GM18499 (cell line): ENCODE results near the gene WNT2.
"Not testable (repeated sequence)": the region's sequence is repeated elsewhere in the genome, so short reads cannot be mapped to it uniquely, and the experiment has no call there.

ENCODE experiments used
- ATAC-seq: cut with Tn5 transposase; IDR thresholded peaks from one replicate; pipeline ENCODE4 v1.9.1; 2021; ENCODE audit warnings: moderate number of reproducible peaks; ENCODE audit not compliant: insufficient read depth, unreplicated experiment

WNT2 gene

DNA sequence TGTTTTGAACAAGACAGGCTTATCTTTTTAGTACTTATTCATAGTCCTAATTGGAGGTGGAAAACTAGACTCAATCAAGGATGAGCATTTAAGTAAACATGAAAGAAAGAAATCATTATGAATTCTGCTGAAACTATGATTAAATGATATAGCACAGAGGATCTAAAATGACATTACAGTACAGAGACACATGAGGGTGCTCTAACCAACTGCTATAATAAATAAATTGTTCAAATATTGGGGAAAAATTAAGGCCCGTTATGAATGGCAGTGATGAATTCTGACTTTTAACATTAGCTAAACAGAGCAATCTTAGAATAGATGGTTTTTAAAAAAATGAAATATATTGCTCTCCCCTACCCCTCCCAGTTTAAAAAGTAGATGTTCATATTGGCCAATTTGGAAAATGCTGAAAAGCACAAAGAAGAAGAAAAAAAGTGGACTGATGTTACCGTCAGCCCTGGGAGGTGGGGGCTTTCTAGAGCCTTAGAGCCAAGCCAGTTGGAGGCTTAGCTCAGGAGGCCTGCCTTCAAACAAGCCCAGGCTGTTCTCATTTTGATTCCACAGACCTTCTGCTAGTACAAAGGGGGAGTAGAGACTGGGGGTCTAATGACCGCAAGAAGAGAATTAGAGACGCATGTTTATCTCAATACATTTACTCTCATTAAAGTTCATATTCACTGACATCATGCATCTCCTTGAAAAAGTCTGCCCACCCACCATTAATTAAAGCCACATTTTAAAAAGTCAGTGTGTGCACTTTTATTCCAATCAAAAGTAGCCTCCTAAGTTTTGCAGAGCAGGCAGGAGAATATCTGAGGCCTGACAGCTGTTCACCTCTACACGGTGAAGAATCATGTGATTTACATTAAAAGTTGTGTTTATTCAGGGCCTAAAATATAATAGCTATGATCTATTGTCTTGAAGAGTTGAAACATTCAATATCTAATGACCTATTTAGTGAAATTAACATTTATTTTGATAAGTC lies 10.0 kb downstream of the WNT2 start:
- no peak for ATAC-seq

DNA sequence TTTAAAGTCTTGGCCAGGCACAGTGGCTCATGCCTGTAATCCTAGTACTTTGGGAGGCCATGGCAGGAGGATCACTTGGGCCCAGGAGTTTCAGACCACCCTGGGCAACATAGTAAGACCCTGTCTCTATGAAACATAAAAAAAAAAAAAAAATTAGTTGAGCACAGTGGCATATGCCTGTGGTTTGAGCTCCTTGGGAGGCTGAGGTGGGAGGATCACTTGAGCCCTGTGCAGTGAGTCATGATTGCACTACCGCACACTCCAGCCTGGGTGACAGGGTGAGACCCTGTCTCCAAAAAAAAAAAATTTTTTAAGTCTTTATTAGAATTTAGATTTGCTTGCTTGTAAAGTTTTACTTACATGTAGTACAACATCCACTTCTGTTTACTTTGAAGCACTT lies 14.0 kb downstream of the WNT2 start:
- ATAC-seq, result no peak

DNA sequence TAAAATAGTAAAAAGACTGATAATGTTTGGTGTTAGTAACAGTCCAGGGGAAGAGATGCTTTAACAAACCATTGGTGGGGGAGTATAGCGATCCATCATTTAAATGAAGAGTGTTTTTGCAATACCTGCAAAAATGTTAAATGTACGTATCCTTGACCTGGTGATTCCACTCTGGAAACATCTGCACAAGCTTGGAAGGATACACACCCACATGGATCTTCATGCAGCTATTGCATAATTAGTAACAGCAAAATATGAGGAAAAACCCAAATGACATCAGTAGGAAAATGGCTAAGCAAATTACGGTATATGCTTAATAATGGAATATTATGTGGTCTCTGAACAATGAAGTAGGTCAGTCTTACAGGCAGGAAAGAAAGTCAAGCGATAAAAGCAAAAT lies 20.5 kb downstream of the WNT2 start:
- ATAC-seq, result no peak

DNA sequence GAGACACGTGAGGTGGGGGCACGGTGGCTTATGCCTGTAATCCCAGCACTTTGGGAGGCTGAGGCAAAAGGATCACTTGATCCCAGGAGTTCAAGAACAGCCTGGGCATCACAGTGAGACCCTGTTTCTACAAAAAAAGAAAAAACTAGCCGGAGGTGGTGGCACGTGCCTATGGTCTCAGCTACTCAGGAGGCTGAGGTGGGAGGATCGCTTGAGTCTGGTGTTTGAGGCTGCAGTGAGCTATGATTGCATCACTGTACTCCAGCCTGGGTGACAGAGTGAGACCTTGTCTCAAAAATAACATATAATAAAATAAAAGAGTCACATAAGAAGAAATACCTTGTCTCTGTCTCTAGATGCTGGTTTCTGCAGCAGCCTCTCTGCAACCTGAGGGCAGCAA lies 22.4 kb downstream of the WNT2 start:
- not testable (repeated sequence) for ATAC-seq

DNA sequence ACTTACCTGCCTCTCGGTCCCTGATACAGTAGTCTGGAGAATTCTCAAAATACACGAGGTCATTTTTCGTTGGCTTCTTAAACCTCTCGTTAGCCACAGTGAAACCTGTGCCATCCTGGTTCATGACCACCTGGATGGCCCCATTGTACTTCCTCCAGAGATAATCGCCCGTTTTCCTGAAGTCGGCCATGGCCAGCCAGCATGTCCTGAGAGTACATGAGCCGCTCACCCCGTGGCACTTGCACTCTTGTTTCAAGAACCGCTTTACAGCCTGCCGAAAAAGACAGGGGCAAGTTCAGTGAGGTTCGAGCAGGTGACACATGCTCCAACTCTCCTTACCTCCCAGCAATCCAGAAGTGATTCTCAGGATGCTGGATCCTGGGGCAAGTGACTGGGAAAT lies 25.3 kb downstream of the WNT2 start:
- no peak for ATAC-seq

DNA sequence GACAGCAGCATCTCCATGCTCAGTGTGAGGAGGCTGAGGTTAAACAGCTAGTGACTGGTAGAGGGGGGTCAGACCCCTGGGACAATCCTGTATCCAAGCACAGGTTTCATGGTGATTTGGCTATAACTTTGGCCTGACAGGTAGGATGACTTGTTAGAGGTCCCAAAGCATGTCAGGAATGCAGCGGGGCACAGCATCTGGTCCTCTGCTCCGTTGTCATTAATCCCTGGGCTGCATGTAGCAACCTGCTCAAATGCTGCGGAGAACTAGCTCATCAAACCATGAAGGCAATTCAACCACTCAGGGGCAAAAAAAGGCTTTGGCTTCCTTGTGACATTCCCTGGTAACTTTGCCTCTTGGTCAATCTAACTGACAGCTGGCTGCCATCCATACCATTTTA lies 26.8 kb downstream of the WNT2 start:
- no peak for ATAC-seq

DNA sequence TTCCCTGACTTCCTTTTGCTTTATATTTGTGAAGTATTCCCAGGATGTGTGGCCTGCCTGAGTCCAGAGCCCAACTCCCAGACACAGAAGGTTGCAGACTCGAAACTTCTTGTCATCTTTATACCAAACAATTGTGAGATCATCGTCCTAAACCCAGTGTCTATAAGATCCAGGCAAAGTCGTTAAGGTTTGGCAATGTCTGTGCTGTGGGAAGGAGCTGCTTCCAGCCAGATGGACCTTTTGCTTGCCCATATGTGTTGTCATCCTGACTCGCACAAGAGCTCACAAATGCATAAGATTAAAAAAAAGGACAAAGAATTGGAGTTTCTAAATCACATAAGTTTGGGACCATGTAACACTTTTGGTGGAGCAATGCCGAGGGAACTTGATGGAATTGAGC lies 37.0 kb downstream of the WNT2 start:
- ATAC-seq, result no peak

DNA sequence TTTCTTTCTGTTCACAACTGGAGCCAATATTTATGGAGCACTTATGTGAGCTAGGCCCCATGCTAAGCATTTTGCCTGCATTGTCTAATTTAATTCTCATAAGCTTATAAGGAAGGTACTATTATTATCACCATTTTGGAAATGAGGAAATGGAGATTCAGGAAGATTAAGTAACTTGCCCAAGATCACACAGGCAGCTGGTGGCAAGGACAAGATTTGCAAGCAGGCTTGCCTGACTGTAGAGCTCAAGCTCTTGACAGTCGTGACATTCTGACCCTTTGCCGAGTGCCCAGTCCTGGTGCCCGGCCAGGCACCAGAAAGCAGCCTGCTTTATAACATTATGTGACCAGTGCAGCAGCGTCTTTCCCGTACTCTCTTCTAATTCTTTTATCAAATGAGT lies 38.2 kb downstream of the WNT2 start:
- ATAC-seq, result no peak

DNA sequence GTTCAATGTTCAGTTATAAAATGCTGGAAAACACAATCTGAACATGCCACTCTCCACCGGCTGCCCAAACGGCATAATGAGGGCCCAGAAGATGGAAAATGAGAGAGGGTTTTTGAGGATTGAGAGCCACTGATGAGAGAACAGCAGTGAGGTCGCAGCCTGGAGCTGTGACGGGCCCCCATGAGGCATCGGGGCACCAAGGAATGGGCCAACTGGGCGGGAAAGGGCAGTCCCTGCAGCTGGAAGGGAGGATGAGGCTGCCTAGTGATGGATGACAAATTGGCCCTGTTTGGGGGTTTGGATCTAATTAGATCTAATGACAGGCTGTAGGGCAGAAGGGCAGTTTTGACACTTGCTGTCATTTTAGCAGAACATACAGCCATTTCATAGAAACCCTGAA lies 39.1 kb downstream of the WNT2 start:
- ATAC-seq, result no peak

DNA sequence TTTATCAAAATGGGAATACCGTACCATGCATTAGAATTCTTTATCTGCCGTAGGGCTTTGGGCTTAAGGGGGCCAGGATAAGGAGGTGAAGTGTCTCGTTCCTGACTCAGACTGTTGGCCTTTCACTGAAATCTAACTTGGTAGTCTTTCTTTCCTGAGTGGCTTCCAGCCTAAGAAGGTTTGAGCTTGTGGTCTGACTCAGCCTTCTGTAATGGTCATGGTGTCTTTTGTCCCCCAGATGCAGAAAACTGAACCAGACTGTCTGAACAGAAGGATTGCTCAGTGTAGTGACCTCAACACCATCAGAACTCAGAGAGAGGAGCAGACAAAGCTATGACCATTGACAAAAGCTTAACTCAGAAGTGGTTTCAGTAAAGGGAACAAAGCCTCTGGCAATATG lies 39.5 kb downstream of the WNT2 start:
- no peak for ATAC-seq

DNA sequence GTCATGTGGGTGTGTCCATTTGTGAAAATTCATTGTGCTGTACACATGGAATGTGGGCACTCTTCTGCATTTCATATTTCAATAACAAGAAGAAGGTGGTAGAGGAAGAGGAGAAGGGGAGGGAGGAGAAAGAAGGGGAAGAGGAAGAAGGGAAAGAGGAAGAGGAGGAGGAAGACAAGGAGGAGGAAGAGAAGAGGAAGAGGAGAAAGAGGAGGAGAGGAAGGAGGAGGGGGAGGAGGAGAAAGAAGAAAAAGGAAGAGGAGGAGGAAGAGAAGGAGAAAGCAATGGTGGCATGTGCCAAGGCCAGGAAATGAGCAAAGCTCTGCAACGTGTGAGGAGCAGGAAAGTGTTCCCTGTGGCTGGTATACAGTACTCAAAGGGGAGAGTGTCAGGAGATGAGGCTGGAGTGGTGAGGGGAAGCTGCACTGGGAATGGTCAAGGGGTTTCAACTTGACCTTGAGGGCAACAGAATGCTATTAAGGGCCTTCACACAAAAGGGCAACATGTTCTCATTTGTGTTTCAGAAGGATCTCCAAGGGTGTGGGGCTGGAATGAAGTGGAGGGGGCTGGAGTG lies 40.5 kb downstream of the WNT2 start:
- no peak for ATAC-seq

DNA sequence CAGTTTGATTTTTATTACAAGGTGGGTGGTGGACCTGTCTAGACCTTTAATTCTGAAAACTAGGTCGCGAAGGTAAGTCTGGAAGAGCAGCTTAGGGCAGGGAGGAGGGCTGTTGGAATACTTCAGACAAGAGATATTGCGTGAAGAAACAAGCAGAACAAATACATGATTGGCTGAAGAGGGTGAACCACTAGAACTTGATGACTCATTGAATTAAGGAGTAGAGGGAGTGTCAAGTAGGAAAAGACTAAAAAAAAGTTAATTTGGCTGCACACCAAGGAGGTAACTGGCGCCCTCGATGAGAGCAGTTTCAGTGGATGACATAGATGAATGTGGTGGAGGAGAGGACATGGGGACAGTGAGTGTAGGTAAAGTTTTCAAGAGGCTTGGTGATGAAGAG lies 41.3 kb downstream of the WNT2 start:
- no peak for ATAC-seq

DNA sequence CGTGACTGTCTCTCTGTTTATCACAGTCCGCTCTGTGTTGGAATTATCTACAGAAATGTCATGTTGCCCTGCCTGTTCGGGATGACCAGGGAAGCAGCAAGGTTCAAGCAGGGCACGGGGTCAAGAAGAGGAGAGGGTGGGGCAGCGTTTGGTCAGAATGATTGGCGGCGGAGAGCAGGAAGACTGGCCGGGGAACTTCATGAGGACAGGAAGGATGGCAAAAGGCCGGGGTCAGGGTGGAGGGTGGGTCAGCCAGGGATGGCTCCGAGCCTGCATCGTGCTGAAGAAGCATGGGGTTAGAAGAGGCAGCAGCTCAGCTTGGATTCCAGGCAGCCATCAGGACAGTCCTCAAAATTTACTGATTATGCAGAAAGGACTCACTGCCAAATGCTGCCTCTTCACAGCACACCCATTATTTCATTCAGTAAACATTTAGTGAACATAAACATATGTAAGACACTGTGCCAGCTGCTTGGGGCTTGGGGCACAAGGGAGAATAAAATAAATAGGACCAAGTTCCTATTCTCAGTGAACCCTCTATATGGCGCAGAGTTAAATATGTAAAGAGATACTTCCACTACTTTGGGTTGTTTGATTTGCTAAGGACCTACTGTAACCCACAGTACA lies 42.8 kb downstream of the WNT2 start:
- no peak for ATAC-seq

DNA sequence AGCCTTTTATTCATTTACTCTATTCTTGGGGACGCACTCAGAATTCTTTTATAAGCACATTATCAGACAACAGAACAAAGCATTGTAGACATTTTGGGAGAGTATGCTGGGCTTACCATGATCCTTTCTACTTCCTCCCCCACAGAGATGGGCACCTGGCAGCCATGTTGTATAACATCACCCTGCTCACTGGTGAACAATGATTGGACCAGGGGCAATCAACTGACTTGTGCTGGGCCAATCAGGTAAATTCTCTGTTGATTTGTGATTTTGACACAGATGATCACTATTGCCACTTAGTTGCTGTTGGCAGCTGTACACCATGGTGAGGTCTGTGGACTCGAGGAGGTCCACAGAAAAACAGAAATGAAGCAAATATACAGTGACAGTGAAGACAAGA lies 43.7 kb downstream of the WNT2 start:
- ATAC-seq, result no peak

DNA sequence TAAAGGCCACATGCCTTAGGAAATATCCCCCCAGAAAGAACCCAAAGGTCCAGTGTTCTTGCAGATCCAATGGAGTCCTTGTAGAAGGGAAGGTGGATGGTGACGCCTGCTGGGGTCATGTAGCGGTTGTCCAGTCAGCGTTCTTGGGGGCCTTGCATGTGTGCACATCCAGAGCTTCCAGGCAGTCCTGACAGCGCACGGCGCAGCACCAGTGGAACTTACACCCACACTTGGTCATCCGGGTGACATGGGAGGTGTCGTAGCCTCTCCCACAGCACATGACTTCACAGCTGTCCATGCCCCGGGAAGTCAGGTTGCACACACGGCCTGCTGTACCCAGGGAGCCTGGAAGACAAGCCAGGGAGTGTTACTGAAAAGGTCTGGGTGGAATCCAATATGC lies 44.8 kb downstream of the WNT2 start:
- no peak for ATAC-seq

DNA sequence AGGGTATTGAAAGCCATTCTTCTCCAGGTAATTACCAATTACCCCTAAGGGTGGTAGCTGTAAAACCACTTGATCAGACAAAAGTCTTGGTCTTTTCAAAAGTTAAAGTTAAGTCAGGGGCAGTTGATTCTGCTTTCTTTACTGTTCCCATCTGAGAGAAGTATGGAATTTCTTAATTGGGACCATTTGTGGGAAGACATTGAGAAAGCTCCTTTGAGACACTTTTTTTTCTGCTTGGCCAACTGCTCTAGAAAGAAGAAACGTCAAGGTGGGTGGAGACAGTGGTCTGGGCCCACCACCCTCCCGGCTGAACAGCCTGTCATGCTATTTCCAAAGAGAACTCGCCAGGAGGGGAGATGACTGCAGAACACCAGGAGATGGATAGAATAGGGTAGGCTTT lies 45.3 kb downstream of the WNT2 start:
- no peak for ATAC-seq

DNA sequence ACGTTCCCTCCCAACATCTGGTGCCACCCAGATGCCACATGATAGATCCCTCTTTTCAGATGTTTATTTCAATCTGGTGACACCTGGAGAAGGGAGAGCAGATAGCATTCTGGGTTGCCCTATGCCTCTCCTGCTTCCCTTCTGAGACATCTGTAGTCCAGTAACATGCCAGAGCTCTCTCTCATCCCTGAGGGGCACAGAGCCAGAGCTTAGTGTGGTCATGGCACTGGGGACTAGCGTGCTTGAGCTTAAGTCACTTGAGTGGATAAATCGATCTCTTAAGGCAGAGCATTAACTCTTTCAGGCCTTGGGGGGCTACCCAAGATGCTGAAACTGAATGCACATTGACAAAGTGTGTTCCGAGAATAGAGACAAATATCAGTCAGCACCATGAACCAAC lies 47.9 kb downstream of the WNT2 start:
- no peak for ATAC-seq

DNA sequence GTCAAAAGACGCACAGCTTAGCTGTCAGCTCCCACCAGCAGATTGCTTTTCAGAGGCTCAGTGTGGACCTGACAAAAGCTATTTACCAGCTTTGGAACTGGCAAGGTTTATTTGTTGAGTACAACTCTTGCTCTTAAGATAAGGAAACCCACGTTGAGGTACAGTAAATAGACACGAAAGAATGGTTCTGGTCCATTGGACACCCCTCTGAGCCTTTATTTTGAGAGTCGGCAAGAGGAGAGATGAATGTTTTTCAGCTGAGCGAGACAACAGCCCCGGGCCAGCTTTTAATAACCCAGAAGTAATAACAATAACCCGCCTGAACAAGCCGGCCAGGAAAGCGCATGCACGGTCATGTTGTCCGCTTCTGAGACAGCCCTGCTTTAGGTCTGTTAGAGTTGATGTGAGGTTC lies 49.0 kb downstream of the WNT2 start:
- no peak for ATAC-seq

DNA sequence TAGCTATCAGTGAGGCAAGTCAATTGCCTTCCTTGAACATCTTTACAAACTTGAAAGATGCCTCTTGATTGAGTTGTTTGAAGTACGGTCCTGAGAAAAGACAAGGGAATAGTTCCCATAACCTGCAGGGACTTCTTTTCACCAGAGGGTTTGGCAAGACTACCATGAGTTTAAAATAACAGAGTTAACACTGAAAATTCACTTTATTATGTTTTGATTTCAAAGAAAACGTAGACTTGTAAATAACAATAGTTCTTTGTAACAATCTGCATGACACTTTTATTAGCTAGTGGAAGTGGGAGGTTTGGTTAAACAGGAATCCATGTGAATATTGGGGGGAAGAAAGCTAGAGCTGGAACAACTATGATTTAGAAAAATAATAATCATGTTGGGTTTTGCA lies 49.5 kb downstream of the WNT2 start:
- no peak for ATAC-seq

DNA sequence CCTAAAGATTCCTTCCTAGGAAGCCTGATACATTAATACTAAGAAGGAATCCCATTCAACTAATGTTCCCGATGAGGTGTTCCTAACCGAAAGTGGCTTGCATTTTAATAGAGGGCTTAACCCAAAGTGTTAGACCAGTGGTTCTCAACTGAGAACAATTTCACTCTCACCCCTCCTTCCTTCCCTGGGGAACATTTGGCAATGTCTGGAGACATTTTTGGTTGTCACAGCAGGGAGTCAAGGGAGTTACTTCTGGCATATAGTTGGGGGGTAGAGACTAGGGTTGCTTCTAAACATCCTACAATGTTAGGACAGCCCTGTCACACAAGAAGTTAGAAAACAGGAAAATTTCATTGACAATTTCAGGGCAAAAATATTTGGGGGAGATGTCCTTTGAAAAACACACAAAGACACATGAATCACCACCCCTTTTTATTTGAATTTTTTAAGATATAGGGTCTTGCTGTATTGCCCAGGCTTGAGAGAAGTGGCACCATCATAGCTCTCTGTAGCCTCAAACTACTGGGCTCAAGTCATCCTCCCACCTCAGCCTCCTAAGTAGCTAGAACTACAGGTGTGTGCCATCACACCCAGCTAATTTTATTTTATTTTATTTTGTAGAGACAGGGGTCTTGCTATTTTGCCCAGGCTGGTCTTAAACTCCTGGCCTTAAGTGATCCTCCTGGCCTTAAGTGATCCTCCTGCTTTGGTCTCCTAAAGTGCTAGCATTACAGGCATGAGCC lies 50.7 kb downstream of the WNT2 start:
- no peak for ATAC-seq

DNA sequence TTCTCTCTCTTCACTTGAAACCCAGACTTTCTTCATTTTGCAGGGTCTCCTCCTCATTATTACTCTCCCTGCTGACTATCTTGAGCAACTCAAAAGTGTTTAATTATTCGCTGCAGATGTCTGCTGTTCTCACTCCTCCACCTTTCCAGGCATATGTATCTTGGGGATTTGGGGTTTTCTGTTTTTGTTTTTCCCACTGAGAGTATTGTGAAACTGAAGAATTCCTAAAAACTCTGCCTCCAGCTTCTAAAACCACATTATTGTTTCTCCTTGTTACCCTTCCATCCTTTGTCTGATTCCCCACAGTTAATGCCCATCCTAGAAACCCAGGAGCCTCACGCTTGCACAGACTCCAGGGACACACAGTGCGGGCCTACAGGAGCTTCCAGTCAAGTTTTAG lies 51.3 kb downstream of the WNT2 start:
- no peak for ATAC-seq
